ENCODE measurements around the gene CTNND2.

CTNND2 gene

GRCh38 chr5:11853140-11853539 lies 51.1 kb downstream of the CTNND2 start:
- Histone ChIP-seq H3K36me3 (ENCODE audit: control insufficient read depth in 2 of 2, insufficient read depth in 1 of 2, low read length in 2 of 2) (no peaks in the 10 kb centered on the region), H3K9me3 (ENCODE audit: control insufficient read depth, insufficient read depth, low read depth, low read length) (no peaks in the 10 kb centered on the region), H3K4me3 (ENCODE audit: low read depth, low read length) (no peak overlapping the region), H3K4me1 (ENCODE audit: control insufficient read depth, insufficient read depth, low read length) (no peaks in the 10 kb centered on the region), H3K27ac (ENCODE audit: extremely low read depth, low read depth, low read length) (no peak overlapping the region)
- ChIA-PET POLR2A (no interaction called here), CTCF (no interaction called here)
- no peak for TF ChIP-seq ZNF610 (tag by site-specific recombination; IDR thresholded peaks at IDR 0.05; ENCODE audit: borderline replicate concordance)
- TF ChIP-seq ZNF148 (tag by site-specific recombination; IDR thresholded peaks at IDR 0.05; ENCODE audit: borderline replicate concordance) = no peak

- no peak overlapping the region for H3K4me3 ChIP-seq (ENCODE audit: low read depth, low read length)
- ChIA-PET POLR2A (no interaction called here), CTCF (no interaction called here)
- no peaks in the 10 kb centered on the region for H3K9me3 ChIP-seq (ENCODE audit: control insufficient read depth, insufficient read depth, low read depth, low read length)
- TF ChIP-seq ZSCAN4 (tag by site-specific recombination; IDR thresholded peaks at IDR 0.05) (no peak), ZFP3 (tag by site-specific recombination; IDR thresholded peaks at IDR 0.05; ENCODE audit: low read depth) (no peak), ZFP69B (tag by site-specific recombination; IDR thresholded peaks at IDR 0.05) (no peak), ZNF266 (tag by site-specific recombination; IDR thresholded peaks at IDR 0.05; ENCODE audit: low read depth) (no peak), ZNF398 (tag by site-specific recombination; IDR thresholded peaks at IDR 0.05) (no peak), ZXDB (tag by site-specific recombination; IDR thresholded peaks at IDR 0.05) (no peak), ZNF16 (tag by site-specific recombination; IDR thresholded peaks at IDR 0.05; ENCODE audit: low read depth) (no peak), ZNF580 (tag by site-specific recombination; IDR thresholded peaks at IDR 0.05) (no peak), GLIS1 (tag by site-specific recombination; IDR thresholded peaks at IDR 0.05) (no peak), ZNF544 (tag by site-specific recombination; IDR thresholded peaks at IDR 0.05) (no peak), ZNF354C (tag by site-specific recombination; IDR thresholded peaks at IDR 0.05; ENCODE audit: borderline replicate concordance, low read depth) (no peak), ZNF654 (tag by site-specific recombination; IDR thresholded peaks at IDR 0.05; ENCODE audit: low read depth) (no peak), PRDM2 (tag by site-specific recombination; IDR thresholded peaks at IDR 0.05; ENCODE audit: borderline replicate concordance) (no peak), AEBP2 (tag by site-specific recombination; IDR thresholded peaks at IDR 0.05; ENCODE audit: borderline replicate concordance) (no peak)
- no peak overlapping the region for H3K27ac ChIP-seq (ENCODE audit: extremely low read depth, low read depth, low read length)
- H3K36me3 ChIP-seq (ENCODE audit: control insufficient read depth in 2 of 2, insufficient read depth in 1 of 2, low read length in 2 of 2) = no peaks in the 10 kb centered on the region
- no peaks in the 10 kb centered on the region for H3K4me1 ChIP-seq (ENCODE audit: control insufficient read depth, insufficient read depth, low read length)
Observed at GRCh38 chr5:11852717-11853087, 51.5 kb downstream of the CTNND2 start.
